Measurements from ENCODE around the gene NANOGP8. TPM values are rescaled to one million over a fixed set of nuclear protein-coding genes. Genes with fewer than 3 reads are reported as not detected.

The NANOGP8 gene
- total RNA-seq, 1 donor = 0.81 TPM

DNA sequence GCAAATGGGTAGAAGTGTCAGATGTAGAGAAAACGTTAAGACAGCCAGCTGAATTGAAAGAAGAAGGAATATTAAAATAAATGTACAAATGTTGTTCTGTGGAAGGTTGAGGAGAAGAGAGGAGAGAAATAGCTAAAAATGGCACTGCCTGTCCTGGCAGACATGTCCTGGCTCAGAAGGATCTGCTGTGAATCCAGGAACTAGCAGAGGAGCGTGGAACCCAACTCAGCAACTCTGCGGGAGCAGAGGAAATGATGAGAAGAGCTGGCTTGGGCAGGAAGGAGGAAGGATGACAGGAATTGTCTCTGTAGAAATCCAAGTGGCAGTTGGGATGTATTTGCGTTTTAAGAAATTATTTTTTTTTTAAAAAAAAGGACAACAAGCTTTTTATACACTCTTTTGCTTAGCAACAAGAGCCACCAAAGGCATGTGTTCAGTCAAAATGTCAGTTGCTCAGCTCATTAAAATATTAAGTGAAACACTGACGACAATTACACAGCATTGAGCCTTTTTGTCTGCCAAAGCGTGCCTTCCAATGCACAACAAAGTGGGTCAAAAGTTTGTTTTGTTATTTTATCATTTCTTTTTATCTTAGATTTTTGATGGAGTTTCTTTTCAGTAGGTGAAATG is 16.1 kb downstream of the NANOGP8 start:
- no peak for TF ChIP-seq CTCF (IDR thresholded peaks at IDR 0.05; ENCODE audit: insufficient read depth, low read length)
- no peak for DNase-seq (ENCODE audit: low read depth)
- no peak overlapping the region for H3K4me3 ChIP-seq (ENCODE audit: low read depth, low read length)

DNA sequence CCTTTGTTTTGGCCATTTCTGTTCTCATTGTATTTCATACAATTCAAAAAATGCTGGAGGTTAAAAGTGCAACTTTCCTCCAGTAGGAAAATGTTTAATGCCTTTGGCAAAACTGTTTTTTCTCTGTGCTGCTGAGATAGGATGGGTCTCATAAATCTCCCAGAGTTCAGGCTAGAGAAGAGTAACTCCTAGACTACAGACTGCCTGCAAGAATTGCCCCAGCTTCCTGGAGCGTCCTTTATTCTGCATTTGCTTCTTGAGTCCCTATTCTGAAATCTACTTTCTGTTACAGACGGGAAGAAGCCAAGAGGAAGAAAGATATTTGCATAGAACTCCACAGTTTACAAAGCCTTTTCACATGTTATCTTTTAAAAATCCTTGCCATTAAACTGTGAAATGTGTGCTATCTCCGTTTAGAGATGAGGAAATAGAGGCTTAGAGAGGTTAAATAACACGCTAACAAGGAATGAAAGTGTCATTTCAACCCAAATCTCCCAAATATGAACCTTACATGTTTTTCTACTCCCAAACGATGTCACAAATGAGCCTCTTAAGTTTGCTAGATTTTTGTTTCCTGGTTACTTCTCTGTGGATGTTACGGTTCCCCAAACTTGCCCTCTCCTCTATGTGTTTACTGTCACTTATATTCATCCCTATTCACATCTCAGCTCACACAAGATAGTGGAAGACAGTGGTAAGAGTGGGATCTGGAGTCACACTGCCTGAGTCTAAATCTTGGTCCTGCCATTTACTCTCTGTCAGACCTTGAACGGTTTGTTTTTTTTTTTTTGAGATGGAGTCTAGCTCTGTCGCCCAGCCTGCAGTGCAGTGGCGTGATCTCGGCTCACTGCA is 17.4 kb downstream of the NANOGP8 start:
- no peak for TF ChIP-seq CTCF (IDR thresholded peaks at IDR 0.05; ENCODE audit: insufficient read depth, low read length)
- peak; percentile 10 for DNase-seq (ENCODE audit: low read depth)
- no peak overlapping the region for H3K4me3 ChIP-seq (ENCODE audit: low read depth, low read length)

GRCh38 chr15:35066094-35066493 is 19.0 kb downstream of the NANOGP8 start:
- no peak overlapping the region for H3K4me3 ChIP-seq (ENCODE audit: low read depth, low read length)
- no peak for DNase-seq (ENCODE audit: low read depth)
- no peak for TF ChIP-seq CTCF (IDR thresholded peaks at IDR 0.05; ENCODE audit: insufficient read depth, low read length)

GRCh38 chr15:35064576-35065190 is 20.4 kb downstream of the NANOGP8 start:
- DNase-seq (ENCODE audit: low read depth) = no peak
- TF ChIP-seq CTCF (IDR thresholded peaks at IDR 0.05; ENCODE audit: insufficient read depth, low read length) = no peak
- H3K4me3 ChIP-seq (ENCODE audit: low read depth, low read length) = no peak overlapping the region

GRCh38 chr15:35062738-35063099 is 22.4 kb downstream of the NANOGP8 start:
- no peak for DNase-seq (ENCODE audit: low read depth)
- no peak overlapping the region for H3K4me3 ChIP-seq (ENCODE audit: low read depth, low read length)
- no peak for TF ChIP-seq CTCF (IDR thresholded peaks at IDR 0.05; ENCODE audit: insufficient read depth, low read length)

- no peak overlapping the region for H3K4me3 ChIP-seq (ENCODE audit: low read depth, low read length)
- no peak for TF ChIP-seq CTCF (IDR thresholded peaks at IDR 0.05; ENCODE audit: insufficient read depth, low read length)
These were observed 23.0 kb downstream of the NANOGP8 start for GRCh38 chr15:35061825-35062737.

More at GRCh38 chr15:35061825-35062737, 23.0 kb downstream of the NANOGP8 start:
- no peak for DNase-seq (ENCODE audit: low read depth)

Measured in fibroblast of the aortic adventitia (primary cell).